ENCODE data around the gene OSBPL5.

DNA sequence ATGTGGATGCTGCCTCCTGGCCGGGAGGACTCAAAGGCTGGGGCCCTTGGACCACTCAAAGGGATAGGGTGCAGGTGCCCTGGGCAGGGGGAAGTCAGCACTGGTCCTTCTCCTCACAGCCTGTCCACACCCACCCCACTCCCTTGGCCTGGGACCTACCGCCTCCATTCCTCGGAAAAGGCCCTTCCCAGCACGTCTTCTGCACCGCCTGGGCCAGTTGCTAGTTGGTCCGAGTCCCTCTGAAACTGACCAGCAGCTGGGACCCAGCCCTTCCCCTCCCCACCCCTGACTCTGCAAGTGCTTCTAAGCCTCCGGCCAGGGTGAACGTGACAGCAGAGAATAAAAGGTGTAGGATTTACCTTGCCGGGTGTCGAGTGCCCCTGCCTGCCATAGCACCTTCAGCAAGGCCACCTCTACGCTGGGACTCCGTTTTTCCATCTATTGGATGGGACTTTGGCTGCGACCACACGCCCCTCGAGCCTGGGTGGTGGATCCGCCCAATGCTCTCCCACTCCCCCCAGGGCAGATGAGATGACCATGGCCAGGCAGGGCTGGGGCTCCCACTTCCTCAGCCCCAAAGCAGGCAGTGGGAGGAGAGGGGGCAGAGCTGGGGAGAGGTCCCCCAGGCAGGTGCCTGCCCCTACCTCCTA, 37.3 kb downstream of the OSBPL5 start:
- TF ChIP-seq, protein P1, sequence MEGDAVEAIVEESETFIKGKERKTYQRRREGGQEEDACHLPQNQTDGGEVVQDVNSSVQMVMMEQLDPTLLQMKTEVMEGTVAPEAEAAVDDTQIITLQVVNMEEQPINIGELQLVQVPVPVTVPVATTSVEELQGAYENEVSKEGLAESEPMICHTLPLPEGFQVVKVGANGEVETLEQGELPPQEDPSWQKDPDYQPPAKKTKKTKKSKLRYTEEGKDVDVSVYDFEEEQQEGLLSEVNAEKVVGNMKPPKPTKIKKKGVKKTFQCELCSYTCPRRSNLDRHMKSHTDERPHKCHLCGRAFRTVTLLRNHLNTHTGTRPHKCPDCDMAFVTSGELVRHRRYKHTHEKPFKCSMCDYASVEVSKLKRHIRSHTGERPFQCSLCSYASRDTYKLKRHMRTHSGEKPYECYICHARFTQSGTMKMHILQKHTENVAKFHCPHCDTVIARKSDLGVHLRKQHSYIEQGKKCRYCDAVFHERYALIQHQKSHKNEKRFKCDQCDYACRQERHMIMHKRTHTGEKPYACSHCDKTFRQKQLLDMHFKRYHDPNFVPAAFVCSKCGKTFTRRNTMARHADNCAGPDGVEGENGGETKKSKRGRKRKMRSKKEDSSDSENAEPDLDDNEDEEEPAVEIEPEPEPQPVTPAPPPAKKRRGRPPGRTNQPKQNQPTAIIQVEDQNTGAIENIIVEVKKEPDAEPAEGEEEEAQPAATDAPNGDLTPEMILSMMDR (IDR thresholded peaks at IDR 0.05) = no peak
- TF ChIP-seq POLR2A (IDR thresholded peaks at IDR 0.05) = no peak

All from uterus (tissue), 2 donors.